GM12878 (cell line): ENCODE results near the gene SERPINB10. TPM values are rescaled to one million over a fixed set of nuclear protein-coding genes. Genes with fewer than 3 reads are reported as not detected.

Experiments used
- DPF2 ChIP-seq: fragments of 450-650 bp; IDR thresholded peaks from 2 replicates; pipeline ENCODE4 v1.6.1; 2017; ENCODE audit warnings: mild to moderate bottlenecking
- ESRRA ChIP-seq: IDR thresholded peaks from 2 replicates; pipeline ENCODE4 v1.6.1; 2012; ENCODE audit warnings: mild to moderate bottlenecking, low read length, improper control_type of control experiment
- FOXK2 ChIP-seq: fragments of 450-650 bp; IDR thresholded peaks from 2 replicates; pipeline ENCODE4 v1.6.1; 2017; ENCODE audit warnings: mild to moderate bottlenecking, moderate library complexity
- MYC ChIP-seq: IDR thresholded peaks from 2 replicates; pipeline ENCODE4 v1.6.1; 2011; ENCODE audit warnings: mild to moderate bottlenecking, low read length, moderate library complexity, inconsistent platforms; ENCODE audit not compliant: insufficient read depth, insufficient replicate concordance, insufficient read length, severe bottlenecking
- NBN ChIP-seq: fragments of 450-650 bp; IDR thresholded peaks from 2 replicates; pipeline ENCODE4 v1.6.1; 2016
- SPI1 ChIP-seq: IDR thresholded peaks from 2 replicates; pipeline ENCODE4 v1.6.1; 2011; ENCODE audit warnings: low read depth, mild to moderate bottlenecking, low read length, moderate library complexity, borderline replicate concordance; ENCODE audit not compliant: insufficient read depth
- SREBF2 ChIP-seq: IDR thresholded peaks from 2 replicates; pipeline ENCODE4 v1.6.1; 2012; ENCODE audit warnings: mild to moderate bottlenecking, low read length
- TBL1XR1 ChIP-seq: IDR thresholded peaks from 2 replicates; pipeline ENCODE4 v1.6.1; 2012; ENCODE audit warnings: low read depth, low read length, improper control_type of control experiment
- TCF3 ChIP-seq: IDR thresholded peaks from 2 replicates; pipeline ENCODE4 v1.6.1; 2012; ENCODE audit warnings: low read depth, mild to moderate bottlenecking, low read length, borderline replicate concordance; ENCODE audit not compliant: insufficient read depth
- ZNF217 ChIP-seq: fragments of 450-650 bp; IDR thresholded peaks from 2 replicates; pipeline ENCODE4 v1.6.1; 2017; ENCODE audit warnings: antibody characterized with exemption, mild to moderate bottlenecking
- polyA plus RNA-seq, 11 experiments: library from polyadenylated mRNA; depleted of rRNA in 4 of 11; unstranded in 6 of 11; stranded (reverse) in 5 of 11; fragments of >200 nt; fragmentation: Nextera tagmentation in 4 of 11; fragmentation: Illumina TruSeq in 1 of 11; extraction: Ambion mirVana in 4 of 11; extraction: Trizol in 1 of 11; gene quantifications; 1 replicate in 1 of 11; 2 replicates in 10 of 11; pipeline versions ENCODE4 v1.2.1 to v1.2.3, GENCODE V29; 2011 to 2016; ENCODE audit warnings: inconsistent platforms in 2 of 11, missing spikeins in 2 of 11, low read depth in 1 of 11
- total RNA-seq, 4 experiments: library from RNA; depleted of rRNA in 3 of 4; stranded (reverse); fragments of >200 nt in 3 of 4; fragmentation: Illumina TruSeq in 1 of 4; extraction: Trizol in 1 of 4; gene quantifications; 2 replicates each; pipeline versions ENCODE4 v1.2.1 to v1.2.3, GENCODE V29; 2013 to 2021
- TF ChIP-seq, protein P1 (sequence below): IDR thresholded peaks from 2 replicates; pipeline ENCODE4 v1.6.1; 2012; ENCODE audit warnings: mild to moderate bottlenecking, low read depth, low read length
- TF ChIP-seq, protein P2 (sequence below): fragments of 450-650 bp; formaldehyde crosslinking; IDR thresholded peaks from 2 replicates; pipeline ENCODE4 v1.4.0; 2022; ENCODE audit warnings: mild to moderate bottlenecking, moderate library complexity
- TF ChIP-seq, protein P3 (sequence below): fragments of 150-350 bp; IDR thresholded peaks from 2 replicates; pipeline ENCODE4 v1.6.1; 2014; ENCODE audit warnings: mild to moderate bottlenecking, low read depth, low read length
- TF ChIP-seq, protein P4 (sequence below): fragments of 450-650 bp; IDR thresholded peaks from 2 replicates; pipeline ENCODE4 v1.6.1; 2017; ENCODE audit warnings: mild to moderate bottlenecking, low read depth, inconsistent platforms; ENCODE audit not compliant: poor library complexity, severe bottlenecking
- TF ChIP-seq, protein P5 (sequence below): IDR thresholded peaks from 2 replicates; pipeline ENCODE4 v1.6.1; 2012; ENCODE audit warnings: low read depth, low read length, improper control_type of control experiment

Gene SERPINB10
- total and polyA plus RNA-seq, 10 of the 15 experiments (the other 5 are each of a cell fraction or from before 2014, with no cell fraction given) = 12.0 to 83.5 (median 24.1) TPM

DNA sequence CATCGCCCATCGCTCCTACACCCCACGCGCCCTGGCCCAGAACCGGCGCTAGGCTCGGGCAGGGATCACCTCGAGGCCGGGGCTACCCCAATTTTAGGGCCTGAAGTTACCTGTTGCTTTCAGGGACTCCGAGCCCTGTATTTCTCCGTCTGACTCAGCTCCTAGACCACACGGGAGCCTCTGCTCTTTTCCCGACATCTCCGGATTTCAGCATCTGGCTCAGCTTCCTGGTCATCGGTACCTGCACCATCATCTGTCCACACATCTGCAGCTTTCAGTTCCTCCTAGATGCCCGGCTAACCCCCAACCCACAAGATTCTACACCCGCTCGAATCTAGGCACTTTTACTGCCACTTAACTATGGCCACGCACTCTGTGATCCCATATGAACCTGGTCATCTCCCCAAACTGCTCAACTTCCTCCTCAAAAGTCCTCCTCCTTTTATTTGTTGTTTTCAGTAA is 29.2 kb downstream of the SERPINB10 start (continued):
- TF ChIP-seq, protein P1, sequence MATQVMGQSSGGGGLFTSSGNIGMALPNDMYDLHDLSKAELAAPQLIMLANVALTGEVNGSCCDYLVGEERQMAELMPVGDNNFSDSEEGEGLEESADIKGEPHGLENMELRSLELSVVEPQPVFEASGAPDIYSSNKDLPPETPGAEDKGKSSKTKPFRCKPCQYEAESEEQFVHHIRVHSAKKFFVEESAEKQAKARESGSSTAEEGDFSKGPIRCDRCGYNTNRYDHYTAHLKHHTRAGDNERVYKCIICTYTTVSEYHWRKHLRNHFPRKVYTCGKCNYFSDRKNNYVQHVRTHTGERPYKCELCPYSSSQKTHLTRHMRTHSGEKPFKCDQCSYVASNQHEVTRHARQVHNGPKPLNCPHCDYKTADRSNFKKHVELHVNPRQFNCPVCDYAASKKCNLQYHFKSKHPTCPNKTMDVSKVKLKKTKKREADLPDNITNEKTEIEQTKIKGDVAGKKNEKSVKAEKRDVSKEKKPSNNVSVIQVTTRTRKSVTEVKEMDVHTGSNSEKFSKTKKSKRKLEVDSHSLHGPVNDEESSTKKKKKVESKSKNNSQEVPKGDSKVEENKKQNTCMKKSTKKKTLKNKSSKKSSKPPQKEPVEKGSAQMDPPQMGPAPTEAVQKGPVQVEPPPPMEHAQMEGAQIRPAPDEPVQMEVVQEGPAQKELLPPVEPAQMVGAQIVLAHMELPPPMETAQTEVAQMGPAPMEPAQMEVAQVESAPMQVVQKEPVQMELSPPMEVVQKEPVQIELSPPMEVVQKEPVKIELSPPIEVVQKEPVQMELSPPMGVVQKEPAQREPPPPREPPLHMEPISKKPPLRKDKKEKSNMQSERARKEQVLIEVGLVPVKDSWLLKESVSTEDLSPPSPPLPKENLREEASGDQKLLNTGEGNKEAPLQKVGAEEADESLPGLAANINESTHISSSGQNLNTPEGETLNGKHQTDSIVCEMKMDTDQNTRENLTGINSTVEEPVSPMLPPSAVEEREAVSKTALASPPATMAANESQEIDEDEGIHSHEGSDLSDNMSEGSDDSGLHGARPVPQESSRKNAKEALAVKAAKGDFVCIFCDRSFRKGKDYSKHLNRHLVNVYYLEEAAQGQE = no peak
- TF ChIP-seq, protein P2, sequence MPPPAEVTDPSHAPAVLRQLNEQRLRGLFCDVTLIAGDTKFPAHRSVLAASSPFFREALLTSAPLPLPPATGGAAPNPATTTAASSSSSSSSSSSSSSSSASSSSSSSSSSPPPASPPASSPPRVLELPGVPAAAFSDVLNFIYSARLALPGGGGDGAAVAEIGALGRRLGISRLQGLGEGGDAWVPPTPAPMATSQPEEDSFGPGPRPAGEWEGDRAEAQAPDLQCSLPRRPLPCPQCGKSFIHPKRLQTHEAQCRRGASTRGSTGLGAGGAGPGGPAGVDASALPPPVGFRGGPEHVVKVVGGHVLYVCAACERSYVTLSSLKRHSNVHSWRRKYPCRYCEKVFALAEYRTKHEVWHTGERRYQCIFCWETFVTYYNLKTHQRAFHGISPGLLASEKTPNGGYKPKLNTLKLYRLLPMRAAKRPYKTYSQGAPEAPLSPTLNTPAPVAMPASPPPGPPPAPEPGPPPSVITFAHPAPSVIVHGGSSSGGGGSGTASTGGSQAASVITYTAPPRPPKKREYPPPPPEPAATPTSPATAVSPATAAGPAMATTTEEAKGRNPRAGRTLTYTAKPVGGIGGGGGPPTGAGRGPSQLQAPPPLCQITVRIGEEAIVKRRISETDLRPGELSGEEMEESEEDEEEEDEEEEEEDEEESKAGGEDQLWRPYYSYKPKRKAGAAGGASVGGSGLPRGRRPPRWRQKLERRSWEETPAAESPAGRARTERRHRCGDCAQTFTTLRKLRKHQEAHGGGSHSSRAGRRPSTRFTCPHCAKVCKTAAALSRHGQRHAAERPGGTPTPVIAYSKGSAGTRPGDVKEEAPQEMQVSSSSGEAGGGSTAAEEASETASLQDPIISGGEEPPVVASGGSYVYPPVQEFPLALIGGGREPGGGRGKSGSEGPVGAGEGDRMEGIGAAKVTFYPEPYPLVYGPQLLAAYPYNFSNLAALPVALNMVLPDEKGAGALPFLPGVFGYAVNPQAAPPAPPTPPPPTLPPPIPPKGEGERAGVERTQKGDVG = no peak
- TF ChIP-seq MYC (no peak), TCF3 (0 out of 2 replicates have a peak, but pooled peaks have one; percentile 70), NBN (no peak), TBL1XR1 (no peak), SREBF2 (no peak), SPI1 (peak; percentile 73), FOXK2 (no peak), ZNF217 (no peak), DPF2 (0 out of 2 replicates have a peak, but pooled peaks have one; percentile 31), ESRRA (no peak)
- TF ChIP-seq, protein P3, sequence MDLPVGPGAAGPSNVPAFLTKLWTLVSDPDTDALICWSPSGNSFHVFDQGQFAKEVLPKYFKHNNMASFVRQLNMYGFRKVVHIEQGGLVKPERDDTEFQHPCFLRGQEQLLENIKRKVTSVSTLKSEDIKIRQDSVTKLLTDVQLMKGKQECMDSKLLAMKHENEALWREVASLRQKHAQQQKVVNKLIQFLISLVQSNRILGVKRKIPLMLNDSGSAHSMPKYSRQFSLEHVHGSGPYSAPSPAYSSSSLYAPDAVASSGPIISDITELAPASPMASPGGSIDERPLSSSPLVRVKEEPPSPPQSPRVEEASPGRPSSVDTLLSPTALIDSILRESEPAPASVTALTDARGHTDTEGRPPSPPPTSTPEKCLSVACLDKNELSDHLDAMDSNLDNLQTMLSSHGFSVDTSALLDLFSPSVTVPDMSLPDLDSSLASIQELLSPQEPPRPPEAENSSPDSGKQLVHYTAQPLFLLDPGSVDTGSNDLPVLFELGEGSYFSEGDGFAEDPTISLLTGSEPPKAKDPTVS = no peak
- TF ChIP-seq, protein P4, sequence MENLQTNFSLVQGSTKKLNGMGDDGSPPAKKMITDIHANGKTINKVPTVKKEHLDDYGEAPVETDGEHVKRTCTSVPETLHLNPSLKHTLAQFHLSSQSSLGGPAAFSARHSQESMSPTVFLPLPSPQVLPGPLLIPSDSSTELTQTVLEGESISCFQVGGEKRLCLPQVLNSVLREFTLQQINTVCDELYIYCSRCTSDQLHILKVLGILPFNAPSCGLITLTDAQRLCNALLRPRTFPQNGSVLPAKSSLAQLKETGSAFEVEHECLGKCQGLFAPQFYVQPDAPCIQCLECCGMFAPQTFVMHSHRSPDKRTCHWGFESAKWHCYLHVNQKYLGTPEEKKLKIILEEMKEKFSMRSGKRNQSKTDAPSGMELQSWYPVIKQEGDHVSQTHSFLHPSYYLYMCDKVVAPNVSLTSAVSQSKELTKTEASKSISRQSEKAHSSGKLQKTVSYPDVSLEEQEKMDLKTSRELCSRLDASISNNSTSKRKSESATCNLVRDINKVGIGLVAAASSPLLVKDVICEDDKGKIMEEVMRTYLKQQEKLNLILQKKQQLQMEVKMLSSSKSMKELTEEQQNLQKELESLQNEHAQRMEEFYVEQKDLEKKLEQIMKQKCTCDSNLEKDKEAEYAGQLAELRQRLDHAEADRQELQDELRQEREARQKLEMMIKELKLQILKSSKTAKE = no peak
- TF ChIP-seq, protein P5, sequence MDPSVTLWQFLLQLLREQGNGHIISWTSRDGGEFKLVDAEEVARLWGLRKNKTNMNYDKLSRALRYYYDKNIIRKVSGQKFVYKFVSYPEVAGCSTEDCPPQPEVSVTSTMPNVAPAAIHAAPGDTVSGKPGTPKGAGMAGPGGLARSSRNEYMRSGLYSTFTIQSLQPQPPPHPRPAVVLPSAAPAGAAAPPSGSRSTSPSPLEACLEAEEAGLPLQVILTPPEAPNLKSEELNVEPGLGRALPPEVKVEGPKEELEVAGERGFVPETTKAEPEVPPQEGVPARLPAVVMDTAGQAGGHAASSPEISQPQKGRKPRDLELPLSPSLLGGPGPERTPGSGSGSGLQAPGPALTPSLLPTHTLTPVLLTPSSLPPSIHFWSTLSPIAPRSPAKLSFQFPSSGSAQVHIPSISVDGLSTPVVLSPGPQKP = no peak
